MM.1S (cell line): ENCODE results near the gene GLCE.
A peak's percentile ranks its signal among the peaks of the same experiment; 100 is the strongest.

ENCODE experiments used
- EZH2 ChIP-seq: fragments of 300-600 bp; sonication (generic); optimal IDR thresholded peaks from 2 replicates; pipeline ENCODE3; 2017; ENCODE audit warnings: low read depth, mild to moderate bottlenecking, antibody characterized with exemption, low read length, mixed read lengths
- EZH2phosphoT487 ChIP-seq: fragments of 300-600 bp; sonication (generic); IDR thresholded peaks from 2 replicates; pipeline ENCODE4 v1.6.1; 2018; ENCODE audit warnings: antibody characterized with exemption, low read length
- TF ChIP-seq, protein P1 (sequence below): fragments of 300-600 bp; sonication (generic); IDR thresholded peaks from 2 replicates; pipeline ENCODE4 v1.5.1; 2016; ENCODE audit warnings: antibody characterized with exemption, low read length, mixed read lengths

- TF ChIP-seq, protein P1, sequence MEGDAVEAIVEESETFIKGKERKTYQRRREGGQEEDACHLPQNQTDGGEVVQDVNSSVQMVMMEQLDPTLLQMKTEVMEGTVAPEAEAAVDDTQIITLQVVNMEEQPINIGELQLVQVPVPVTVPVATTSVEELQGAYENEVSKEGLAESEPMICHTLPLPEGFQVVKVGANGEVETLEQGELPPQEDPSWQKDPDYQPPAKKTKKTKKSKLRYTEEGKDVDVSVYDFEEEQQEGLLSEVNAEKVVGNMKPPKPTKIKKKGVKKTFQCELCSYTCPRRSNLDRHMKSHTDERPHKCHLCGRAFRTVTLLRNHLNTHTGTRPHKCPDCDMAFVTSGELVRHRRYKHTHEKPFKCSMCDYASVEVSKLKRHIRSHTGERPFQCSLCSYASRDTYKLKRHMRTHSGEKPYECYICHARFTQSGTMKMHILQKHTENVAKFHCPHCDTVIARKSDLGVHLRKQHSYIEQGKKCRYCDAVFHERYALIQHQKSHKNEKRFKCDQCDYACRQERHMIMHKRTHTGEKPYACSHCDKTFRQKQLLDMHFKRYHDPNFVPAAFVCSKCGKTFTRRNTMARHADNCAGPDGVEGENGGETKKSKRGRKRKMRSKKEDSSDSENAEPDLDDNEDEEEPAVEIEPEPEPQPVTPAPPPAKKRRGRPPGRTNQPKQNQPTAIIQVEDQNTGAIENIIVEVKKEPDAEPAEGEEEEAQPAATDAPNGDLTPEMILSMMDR, result peak; percentile 43; the same call in 1 of the 2 replicates
- TF ChIP-seq EZH2, result no peak
- no peak for TF ChIP-seq EZH2phosphoT487
Observed at GRCh38 chr15:69161079-69161877, 843 bp downstream of the GLCE start.
